SHP77 (cell line): ENCODE data around the gene RBM39.
"Not testable (repeated sequence)": the region's sequence is repeated elsewhere in the genome, so short reads cannot be mapped to it uniquely, and the experiment has no call there.

Source experiments
- DNase-seq, 2 experiments: peaks; one replicate each; lab custom pipeline; 2025; lab: John Stamatoyannopoulos, UW

RBM39 gene

DNA sequence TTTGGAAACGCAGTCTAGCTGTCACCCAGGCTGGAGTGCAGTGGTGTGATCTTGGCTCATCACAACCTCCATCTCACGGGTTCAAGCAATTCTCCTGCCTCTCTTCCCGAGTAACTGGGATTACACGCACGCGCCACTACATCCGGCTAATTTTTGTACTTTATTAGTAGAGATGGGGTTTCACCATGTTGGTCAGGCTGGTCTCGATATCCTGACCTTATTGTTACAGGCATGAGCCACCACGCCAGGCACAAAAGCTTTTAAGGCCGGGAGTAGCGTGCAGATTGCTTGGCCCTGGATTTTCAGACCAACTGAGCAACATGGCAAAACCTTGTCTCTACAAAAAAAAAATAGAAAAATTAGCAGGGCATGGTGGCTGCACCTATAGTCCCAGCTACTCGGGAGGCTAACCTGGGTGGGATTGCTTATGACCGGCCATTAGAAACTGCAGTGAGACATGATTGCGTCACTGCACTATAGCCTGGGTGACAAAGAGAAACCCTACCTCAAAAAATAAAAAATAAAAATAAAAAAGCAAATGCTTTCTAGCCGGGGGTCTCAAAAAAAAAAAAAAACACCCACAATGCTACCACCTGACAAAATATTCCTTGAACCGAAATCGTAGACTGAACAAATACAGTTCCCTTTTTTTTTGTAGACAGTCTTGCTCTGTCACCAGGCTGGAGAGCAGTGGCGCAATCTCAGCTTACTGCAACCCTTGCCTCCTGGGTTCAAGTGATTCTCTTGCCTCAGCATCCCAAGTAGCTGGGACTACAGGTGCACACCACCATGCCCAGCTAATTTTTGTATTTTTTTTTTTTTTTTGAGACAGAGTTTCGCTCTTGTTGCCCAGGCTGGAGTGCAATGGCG is 15.0 kb downstream of the RBM39 start:
- no peak for DNase-seq

DNA sequence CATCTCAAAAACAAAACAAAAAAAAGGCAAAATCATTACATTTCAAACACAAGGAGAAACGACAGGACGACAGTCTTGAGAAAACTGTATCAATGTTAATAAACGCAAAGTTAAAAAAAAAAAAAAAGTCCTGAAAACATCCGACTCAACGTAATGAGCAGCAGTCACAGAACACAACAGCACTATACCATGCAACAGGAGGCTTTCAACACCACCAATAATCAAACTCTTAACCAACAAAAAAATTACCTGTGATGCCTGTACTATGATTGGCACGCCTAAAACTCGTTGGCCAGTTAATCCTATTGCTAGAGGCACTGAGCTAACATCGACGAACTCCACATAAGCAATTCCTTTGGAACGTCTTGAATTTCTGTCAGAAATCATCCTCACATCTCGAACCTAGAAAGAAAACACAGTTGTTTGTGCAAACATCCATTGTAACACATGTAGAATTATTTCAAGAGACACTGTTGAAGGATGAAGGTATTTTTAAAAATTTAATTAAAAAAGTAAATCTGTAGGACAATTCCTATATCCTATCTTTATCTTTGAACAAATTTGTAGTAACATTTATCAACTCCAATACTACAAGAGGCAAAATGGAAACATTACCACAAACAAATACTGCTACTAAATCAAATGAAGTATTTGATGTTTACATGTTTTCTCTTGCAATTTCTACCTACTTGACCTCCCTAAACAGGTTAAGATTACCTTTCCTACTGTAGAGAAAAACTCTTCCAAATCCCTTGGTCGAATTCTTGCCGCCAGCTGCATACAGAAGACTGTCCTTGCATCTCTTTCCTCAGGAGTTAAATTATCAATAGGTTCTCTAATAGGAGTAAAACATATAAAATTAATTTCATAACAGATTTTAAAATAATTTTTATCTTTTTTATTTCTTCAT is 17.5 kb downstream of the RBM39 start:
- no peak for DNase-seq

DNA sequence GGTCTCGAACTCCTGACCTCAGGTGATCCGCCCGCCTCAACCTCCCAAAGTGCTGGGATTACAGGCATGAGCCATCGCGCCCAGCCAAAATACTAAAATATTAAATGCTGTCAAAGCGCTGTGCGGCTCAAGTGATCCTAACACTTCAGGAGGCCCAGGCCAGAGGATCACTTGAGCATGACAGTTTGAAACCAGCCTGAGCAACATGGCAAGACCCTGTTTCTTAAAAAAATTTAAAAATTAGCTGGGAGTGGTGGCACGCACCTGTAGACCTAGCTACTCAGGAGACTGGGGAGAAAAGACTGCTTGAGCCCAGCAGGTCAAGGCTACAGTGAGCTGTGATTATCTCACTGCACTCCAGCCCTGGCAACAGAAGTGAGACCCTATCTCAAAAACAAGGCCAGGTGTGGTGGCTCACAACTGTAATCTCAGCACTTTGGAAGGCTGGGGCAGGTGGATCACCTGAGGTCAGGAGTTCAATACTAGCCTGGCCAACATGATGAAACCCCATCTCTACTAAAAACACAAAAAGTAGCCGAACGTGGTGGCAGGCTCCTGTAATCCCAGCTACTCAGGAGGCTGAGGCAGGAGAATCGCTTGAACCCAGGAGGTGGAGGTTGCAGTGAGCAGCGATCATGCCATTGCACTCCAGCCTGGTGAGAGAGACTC is 18.3 kb downstream of the RBM39 start:
- not testable (repeated sequence) for DNase-seq

DNA sequence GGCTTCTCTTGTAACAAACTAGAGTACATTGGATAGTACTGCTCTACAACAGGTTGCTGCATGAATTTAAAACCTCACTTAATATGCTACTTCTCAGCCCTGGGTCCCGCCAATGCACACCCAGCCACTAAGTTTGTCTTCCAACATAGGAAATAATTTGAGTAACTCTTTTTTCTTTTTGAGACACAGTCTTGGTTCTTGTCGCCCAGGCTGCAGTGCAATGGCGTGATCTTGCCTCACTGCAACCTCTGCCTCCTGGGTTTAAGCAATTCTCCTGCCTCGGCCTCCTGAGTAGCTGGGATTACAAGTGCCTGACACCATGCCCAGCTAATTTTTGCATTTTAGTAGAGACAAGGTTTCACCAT is 18.8 kb downstream of the RBM39 start:
- DNase-seq = not testable (repeated sequence)

DNA sequence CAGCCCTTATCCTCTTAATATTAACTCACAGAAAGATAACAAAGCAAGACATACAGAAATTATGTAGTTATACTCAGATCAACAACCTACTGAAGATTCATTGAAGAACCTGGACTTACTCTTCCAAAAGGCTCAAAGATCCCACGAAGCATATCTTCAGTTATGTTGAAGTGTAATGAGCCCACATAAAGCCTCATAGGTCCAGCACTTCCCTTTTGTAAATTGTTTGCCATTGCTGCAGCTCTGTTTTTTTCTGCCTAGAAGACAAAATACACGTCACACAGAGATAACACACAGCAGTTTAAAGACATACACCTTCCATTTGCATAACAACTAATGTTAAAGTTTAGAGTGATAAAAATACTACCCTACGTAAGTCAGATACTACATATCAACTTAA is 20.4 kb downstream of the RBM39 start:
- DNase-seq = no peak

DNA sequence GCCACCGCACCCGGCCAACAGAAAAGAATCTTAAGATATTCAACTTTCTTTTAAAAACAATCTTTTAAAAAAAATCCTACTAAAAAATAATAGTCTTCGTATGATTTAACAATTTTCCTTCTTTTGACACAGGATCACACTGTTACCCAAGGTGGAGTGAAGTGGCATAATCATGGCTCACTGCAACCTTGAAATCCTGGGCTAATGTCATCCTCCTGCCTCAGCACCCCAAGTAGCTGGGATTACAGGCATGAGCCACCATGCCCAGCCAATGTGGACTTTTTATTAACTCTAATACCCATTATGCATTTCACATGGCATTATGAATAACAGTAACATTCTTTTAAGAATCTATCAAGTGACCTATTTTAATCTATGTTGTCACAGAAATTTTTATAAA is 20.8 kb downstream of the RBM39 start:
- no peak for DNase-seq

DNA sequence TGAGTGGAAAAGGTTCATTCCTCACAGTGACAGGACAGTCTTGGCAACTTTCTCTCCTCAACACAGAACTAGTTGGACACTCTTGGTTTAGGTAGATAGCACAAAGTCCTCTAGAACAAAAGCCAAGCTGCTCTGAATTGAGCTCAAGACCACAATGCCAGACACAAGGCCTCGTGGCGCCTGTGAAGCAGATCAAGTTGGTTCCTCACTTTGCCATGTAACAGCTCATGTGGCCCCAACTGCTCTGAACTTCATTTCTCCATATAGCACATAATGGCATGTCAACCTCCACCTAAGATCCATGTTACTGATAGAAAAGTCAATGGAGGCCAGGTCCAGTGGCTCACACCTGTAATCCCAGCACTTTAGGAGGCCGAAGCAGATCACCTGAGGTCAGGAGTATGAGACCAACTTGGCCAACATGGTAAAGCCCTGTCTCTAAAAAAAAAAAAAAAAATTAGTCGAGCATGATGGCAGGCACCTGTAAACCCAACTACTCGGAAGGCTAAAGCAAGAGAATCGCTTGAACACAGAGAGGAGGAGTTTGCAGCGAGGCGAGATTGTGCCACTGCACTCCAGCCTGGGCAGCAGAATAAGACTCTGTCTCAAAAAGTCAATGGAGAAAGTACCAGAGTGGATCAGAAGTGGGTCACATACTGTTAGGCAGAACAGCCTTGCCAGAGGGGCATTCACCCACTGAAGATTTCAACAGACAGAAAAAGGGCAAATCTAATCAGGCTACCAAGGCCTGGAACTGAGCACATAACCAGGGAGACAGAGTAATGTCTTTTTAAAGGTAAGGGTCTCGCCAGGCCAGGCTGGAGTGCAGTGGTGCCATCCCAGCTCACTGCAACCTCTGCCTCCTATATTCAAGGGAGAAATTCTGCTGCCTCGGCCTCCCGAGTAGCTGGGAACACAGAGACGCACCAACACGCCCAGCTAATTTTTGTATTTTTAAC is 21.6 kb downstream of the RBM39 start:
- DNase-seq = no peak

DNA sequence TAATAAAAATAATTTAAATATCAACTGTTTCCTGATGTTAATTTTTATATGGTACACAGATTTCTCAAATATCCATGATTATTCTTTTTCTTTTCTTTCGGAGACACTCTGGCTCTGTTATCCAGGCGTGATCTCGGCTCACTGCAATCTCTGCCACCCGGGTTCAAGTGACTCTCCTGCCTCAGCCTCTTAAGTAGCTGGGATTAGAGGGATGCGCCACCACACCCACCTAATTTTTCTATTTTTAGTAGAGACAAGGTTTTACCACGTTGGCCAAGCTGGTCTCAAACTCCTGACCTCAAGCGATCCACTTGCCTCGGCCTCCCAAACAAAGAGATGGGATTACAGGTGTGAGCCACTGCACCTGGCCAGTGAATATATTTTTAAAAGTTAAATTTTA is 22.3 kb downstream of the RBM39 start:
- DNase-seq = no peak

DNA sequence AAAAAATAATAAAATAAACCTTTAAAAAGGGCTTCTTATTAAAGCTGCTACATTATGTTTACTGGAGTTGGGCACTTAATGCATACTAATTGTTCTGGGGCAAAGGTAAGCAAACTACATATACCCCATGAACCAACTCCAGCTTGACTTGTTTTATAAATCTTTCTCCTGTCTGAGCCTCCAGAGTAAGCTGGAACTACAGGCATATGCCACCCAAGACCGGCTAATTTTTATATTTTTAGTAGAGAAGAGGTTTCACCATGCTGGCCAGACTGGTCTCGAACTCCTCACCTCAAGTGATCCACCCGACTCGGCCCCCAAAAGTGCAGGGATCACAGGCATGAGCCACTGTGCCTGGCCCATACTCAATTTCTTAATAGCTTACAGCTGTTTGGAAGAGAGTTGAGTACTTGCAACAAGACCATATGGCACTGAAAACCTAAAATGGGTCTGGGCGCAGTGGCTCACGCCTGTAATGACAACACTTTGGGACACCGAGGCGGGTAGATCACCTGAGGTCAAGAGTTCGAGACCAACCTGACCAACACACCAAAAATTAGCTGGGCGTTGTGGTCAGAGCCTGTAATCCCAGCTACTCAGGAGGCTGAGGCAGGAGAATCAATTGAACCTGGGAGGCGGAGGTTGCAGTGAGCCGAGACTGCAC is 23.0 kb downstream of the RBM39 start:
- DNase-seq = no peak

DNA sequence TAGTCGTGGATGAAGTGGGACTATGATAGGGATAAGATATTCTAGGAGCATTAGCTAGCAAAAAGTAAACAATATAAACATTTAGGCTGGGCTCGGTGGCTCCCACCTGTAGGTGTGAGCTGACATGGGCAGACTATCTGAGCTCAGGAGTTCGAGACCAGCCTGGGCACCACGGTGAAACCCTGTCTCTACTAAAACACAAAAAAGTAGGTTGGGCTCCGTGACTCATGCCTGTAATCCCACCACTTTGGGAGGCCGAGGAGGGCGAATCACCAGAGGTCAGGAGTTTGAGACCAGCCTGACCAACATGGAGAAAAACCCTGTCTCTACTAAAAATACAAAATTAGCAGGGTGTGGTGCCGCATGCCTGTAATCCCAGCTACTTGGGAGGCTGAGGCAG is 23.7 kb downstream of the RBM39 start:
- not testable (repeated sequence) for DNase-seq

DNA sequence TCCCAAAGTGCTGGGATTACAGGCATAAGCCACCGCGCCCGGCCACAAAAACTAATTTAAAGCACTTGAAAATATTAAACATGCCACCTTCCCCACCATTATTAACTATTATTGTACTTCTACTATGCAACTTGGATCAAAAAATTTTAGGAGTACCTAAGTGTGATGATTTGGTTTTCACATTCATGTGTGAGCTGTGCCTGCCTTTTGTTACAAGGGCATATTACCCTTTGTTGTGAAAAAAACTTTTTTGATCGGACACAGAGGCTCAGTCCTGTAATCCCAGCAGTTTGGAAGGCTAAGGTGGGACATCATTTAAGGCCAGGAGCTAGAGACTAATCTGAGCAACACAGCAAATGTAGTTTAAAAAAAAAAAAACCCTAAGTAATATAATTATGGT is 25.7 kb downstream of the RBM39 start:
- DNase-seq = no peak

DNA sequence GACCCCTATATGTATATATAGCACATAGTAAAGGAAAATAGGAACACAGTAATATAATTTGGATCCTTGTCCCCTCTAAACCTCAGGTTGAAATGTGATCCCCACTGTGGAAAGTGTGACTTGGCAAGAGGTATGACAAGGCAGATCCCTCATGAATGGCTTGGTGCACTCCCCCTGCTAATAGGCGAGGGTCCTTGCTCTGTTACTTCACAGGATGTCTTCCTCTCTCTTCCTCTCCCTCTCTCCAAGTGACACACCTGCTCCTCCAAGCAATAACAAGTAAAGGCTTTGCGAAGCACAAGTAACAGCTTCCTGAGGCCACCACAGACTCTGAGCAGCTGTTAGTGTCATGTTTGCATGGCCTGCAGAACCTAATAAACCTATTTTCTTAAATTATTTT is 26.4 kb downstream of the RBM39 start:
- DNase-seq = no peak

DNA sequence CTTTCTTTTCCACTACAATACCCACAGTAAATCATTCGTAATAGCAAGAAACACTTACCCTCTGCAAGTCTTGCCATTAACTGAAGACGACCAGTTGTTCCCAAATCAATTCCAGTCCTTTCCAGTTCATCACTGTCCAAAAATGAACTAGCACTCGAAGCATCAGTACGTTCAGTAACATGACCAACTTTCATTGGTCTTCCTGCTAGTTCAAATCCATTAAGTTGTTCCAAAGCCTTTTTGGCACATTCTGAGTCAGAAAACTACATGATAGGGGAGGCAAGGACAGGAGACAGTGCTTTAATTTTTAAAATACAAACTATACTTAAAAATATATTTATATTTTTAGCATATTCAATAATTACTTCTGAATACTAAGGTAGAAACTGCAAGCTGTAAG is 27.9 kb downstream of the RBM39 start:
- DNase-seq = no peak

DNA sequence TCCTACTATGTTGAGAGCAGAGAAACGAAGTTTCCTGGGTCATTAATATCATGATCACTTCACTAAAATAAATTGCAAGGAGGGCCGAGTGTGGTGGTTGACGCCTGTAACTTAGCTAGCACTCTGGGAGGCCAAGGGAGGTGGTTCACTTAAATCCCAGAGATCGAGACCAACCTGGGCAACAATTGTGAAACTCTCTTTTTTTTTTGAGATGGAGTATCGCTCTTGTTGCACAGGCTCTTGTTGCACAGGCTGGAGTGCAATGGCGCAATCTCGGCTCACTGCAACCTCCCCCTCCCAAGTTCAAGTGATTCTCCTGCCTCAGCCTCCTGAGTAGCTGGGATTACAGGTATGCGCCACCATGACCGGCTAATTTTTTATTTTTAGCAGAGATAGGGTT is 28.9 kb downstream of the RBM39 start:
- DNase-seq = not testable (repeated sequence)

DNA sequence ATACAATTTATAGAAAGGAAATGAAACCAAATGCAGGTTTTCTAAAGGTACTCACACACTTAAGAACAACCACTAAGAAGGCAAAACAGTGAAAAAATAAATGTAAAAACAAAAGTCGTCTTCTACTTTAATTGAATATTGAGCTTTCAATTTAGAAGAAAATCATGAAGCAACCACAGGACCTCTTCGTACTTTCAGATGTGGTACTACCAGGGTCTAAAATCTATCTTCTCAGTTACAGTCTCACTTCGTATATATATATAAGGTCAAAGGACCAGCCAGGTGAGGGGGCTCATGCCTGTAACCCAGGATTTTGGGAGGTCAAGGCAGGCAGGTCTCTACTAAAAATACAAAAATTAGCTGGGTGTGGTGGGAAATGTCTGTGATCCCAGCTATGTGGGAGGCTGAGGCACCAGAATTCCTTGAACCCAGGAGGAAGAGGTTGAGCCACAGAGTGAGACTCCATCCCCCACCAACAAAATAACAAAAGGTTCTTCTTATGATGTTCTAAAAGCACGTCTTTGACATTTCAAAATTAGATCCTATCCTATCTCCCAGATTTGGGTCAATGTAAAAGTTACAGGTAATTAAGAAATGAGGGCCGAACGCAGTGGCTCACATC is 30.4 kb downstream of the RBM39 start:
- DNase-seq = no peak

DNA sequence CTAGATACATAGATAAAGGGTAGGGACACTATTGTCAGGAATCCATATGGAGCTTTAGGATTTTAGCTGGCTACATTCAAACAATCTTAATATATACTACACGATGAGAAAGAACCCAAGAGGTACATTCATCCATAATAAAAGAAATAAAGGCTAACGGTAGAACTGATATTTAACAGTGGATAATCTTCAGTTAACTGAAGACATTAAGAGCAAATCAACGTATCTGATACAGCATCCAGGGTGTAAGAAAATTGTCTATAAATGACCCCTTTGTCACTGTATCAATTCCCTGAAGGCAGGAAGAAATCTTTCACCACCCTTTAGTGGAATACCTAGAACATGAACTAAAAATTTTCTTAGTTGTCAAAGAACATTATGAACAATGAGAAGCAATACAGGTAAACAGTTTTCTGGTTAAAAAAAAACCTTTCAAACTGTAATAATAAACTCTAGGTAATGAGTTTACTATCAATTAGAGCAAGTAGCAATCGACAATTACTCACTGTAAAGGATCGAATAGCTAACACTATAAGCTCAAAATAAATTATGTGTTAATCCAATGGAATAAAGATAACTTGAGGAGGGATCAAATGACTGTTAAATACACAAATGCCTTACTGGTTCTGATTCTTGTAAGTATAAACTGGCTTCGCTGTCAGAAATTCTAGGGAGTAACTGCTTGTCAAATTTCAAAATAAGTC is 31.0 kb downstream of the RBM39 start:
- DNase-seq = no peak

DNA sequence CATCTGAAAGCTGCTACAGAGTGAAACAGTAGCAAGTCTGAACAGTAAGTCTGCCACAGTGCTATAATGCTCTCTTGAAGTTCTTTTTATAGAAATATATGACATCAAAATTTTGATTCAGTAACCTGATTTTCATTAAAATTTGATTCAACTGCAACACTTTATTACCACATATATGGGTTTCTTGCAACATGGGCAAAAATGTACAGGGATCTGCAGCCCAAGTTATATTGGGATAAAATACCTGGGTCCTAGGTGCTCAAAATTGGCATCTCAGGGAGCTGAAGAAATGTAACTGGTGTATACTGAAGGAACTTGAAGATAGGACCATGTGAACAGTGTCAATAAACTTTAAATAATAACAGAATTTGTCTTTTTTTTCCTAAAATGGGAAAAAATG is 32.0 kb downstream of the RBM39 start:
- DNase-seq = no peak

DNA sequence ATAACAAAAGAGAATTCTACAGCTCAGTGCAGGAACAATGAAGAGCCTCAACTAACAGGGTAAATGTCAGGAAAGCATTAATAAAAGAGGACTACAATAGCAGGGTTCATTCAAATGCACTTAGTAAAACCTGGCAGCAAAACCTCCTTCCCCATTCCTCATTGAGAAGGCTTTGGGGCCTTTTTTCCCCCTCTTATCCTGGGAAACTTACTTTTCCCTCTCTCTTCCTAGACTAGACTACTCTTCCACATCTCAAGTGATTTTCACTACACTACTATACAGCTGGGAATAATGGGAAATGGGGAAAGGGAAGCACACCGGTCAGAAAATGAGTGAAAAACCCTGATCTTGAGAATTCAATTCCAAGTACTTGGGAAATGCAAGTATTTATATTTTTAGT is 32.8 kb downstream of the RBM39 start:
- DNase-seq = no peak

DNA sequence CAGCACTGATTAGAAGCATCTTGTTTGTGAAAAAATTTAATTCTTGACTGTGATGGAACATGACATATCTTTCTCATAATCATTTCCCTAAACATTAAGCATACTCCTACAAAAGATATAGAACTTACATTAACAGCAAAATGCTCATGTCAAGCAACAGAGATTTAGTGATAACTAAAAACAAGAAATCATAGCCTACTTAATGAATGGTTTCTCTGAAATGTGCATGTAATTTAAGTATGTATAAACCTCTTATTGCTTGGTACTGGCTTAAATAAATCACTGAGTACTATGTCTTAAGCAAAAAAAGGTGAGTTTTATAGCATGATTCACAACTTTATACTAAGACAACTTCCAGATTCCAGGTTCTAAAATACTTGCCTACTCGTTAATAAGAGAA is 33.6 kb downstream of the RBM39 start:
- no peak for DNase-seq
